ENCODE data around the gene RABEP2. TPM values are rescaled to one million over a fixed set of nuclear protein-coding genes. Genes with fewer than 3 reads are reported as not detected.

The RABEP2 gene
- total RNA-seq, 2 experiments from 2014 or later, result 84.8 to 87.2 TPM

DNA sequence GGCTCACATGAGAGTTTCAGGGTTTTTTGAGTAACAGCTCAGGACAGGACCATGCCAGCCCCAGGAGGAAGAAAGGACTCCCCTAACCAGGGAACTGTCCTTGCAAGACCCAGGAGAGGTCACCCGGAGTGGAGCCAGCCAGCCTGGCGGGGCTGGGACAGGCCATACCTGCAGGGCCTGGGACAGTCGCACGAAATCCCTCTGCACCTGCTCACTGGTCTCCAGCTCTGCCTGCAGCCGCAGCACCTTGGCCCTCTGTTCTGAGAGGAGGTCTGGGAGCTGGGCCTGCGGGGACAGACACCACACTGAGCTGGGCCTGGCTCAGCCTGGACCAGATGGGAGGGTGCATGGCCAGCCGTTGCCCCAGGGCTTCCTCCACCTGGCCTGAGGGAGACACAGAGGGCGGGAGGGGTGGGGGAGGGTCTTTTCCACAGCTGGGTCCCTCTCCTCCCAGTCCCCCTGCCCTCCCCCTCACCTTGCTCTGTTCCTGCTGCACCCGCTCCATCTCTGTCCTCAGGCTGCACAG, 19.7 kb downstream of the RABEP2 start:
- H3K4me3 ChIP-seq (ENCODE audit: low read depth, low read length, poor library complexity, severe bottlenecking), result no peak overlapping the region
- H3K9me3 ChIP-seq (ENCODE audit: low read length), result no peaks in the 10 kb centered on the region
- no peaks in the 10 kb centered on the region for H4K20me1 ChIP-seq (ENCODE audit: insufficient read depth, low read length)
- H2AFZ ChIP-seq (ENCODE audit: low read length), result no peak overlapping the region
- H3K4me2 ChIP-seq (ENCODE audit: low read length), result no peak overlapping the region
- no peak for TF ChIP-seq EZH2phosphoT487 (IDR thresholded peaks at IDR 0.05; ENCODE audit: borderline replicate concordance, low read depth, low read length)
- TF ChIP-seq, protein P1, sequence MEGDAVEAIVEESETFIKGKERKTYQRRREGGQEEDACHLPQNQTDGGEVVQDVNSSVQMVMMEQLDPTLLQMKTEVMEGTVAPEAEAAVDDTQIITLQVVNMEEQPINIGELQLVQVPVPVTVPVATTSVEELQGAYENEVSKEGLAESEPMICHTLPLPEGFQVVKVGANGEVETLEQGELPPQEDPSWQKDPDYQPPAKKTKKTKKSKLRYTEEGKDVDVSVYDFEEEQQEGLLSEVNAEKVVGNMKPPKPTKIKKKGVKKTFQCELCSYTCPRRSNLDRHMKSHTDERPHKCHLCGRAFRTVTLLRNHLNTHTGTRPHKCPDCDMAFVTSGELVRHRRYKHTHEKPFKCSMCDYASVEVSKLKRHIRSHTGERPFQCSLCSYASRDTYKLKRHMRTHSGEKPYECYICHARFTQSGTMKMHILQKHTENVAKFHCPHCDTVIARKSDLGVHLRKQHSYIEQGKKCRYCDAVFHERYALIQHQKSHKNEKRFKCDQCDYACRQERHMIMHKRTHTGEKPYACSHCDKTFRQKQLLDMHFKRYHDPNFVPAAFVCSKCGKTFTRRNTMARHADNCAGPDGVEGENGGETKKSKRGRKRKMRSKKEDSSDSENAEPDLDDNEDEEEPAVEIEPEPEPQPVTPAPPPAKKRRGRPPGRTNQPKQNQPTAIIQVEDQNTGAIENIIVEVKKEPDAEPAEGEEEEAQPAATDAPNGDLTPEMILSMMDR (conservative IDR thresholded peaks at IDR 0.05; ENCODE audit: low read length), result no peak
- H3K27ac ChIP-seq (ENCODE audit: low read depth, low read length, poor library complexity, severe bottlenecking), result no peak overlapping the region
- BruUV-seq (replicated peaks), result no TSS peak
- H3K36me3 ChIP-seq (ENCODE audit: insufficient read depth, low read length), result peaks cover 70% of the 10 kb centered on the region
- no peaks in the 10 kb centered on the region for H3K79me2 ChIP-seq (ENCODE audit: insufficient read depth, low read depth, low read length)
- no peaks in the 10 kb centered on the region for H3K9me2 ChIP-seq (ENCODE audit: insufficient read depth, low read length)
- DNase-seq (ENCODE audit: low spot score), result no peak
- ChIA-PET CTCF (ENCODE audit: unreplicated experiment) (no interaction called here), POLR2A (interaction anchor here (0.6 kb wide), 1 partner anchor 12 kb away, joined by 4 read pairs; no protein-coding TSS in a partner anchor)
- H3K4me1 ChIP-seq (ENCODE audit: insufficient read depth, low read length, poor library complexity, severe bottlenecking), result peaks cover 6% of the 10 kb centered on the region
- intact Hi-C loops (cut with micrococcal nuclease; ENCODE audit: unreplicated experiment), result no loop called here

DNA sequence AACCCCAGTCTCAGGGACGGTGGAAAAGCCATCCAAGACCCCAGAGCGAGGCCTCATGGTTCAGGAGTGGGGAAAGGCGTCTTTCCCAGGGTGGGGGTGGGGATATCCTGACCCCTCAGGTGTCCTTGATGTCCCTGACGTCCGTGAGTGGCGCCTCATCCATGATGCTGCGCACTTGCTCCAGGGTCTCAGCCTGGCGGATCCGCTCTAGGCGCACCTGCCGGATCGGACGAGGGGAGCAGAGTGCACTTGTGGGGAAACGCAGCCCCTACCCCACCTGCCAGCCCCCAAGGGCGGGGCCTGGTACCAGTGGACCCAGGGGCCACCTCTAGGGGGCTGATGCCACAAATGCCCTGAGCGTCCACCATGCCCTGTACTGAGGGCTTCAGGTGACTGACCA, 20.2 kb downstream of the RABEP2 start:
- H3K4me2 ChIP-seq (ENCODE audit: low read length), result no peak overlapping the region

DNA sequence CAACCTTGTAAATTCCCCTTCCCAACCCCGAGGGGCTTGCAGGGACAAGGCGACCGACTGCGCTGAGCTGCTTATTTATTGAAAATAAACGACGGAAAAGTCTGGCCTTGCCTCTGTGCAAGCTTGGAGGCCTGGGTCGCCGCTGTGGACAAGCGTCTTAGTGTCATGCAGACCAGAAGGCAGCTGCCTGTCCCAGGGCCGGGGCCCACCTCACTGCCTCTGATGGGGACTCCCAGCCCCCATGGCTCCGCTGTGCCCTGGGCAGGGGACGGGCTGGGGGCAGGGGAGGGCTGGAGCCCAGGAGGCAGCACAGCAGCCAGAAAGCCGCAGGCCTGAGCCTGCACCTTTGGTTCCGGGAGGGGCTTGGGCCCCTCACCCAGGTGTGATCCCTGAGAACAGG, 20.7 kb downstream of the RABEP2 start:
- H3K4me3 ChIP-seq (ENCODE audit: low read depth, low read length, poor library complexity, severe bottlenecking), result no peak overlapping the region
- H3K4me2 ChIP-seq (ENCODE audit: low read length), result no peak overlapping the region
- H3K9me3 ChIP-seq (ENCODE audit: low read length), result no peaks in the 10 kb centered on the region
- CTCF ChIA-PET (ENCODE audit: unreplicated experiment), result no interaction called here
- no peaks in the 10 kb centered on the region for H3K4me1 ChIP-seq (ENCODE audit: insufficient read depth, low read length, poor library complexity, severe bottlenecking)
- H3K36me3 ChIP-seq (ENCODE audit: insufficient read depth, low read length), result peaks cover 65% of the 10 kb centered on the region
- no peaks in the 10 kb centered on the region for H3K9me2 ChIP-seq (ENCODE audit: insufficient read depth, low read length)
- no TSS peak for BruUV-seq (replicated peaks)
- H2AFZ ChIP-seq (ENCODE audit: low read length), result no peak overlapping the region
- DNase-seq (ENCODE audit: low spot score), result no peak
- H3K27ac ChIP-seq (ENCODE audit: low read depth, low read length, poor library complexity, severe bottlenecking), result no peak overlapping the region
- no peak for TF ChIP-seq EZH2phosphoT487 (IDR thresholded peaks at IDR 0.05; ENCODE audit: borderline replicate concordance, low read depth, low read length)
- no peaks in the 10 kb centered on the region for H3K79me2 ChIP-seq (ENCODE audit: insufficient read depth, low read depth, low read length)
- no peaks in the 10 kb centered on the region for H4K20me1 ChIP-seq (ENCODE audit: insufficient read depth, low read length)
- POLR2A ChIA-PET, result no interaction called here
- intact Hi-C loops (cut with micrococcal nuclease; ENCODE audit: unreplicated experiment), result no loop called here

More for the DNA sequence above, 20.2 kb downstream of the RABEP2 start:
- no peaks in the 10 kb centered on the region for H3K9me3 ChIP-seq (ENCODE audit: low read length)
- no peak overlapping the region for H3K4me3 ChIP-seq (ENCODE audit: low read depth, low read length, poor library complexity, severe bottlenecking)
- ChIA-PET CTCF (ENCODE audit: unreplicated experiment) (no interaction called here), POLR2A (no interaction called here)
- peaks cover 1% of the 10 kb centered on the region for H3K4me1 ChIP-seq (ENCODE audit: insufficient read depth, low read length, poor library complexity, severe bottlenecking)
- H3K27ac ChIP-seq (ENCODE audit: low read depth, low read length, poor library complexity, severe bottlenecking), result no peak overlapping the region
- TF ChIP-seq EZH2phosphoT487 (IDR thresholded peaks at IDR 0.05; ENCODE audit: borderline replicate concordance, low read depth, low read length), result no peak
- TF ChIP-seq, protein P1 (conservative IDR thresholded peaks at IDR 0.05; ENCODE audit: low read length), result no peak
- BruUV-seq (replicated peaks), result no TSS peak
- intact Hi-C loops (cut with micrococcal nuclease; ENCODE audit: unreplicated experiment), result no loop called here
- H2AFZ ChIP-seq (ENCODE audit: low read length), result no peak overlapping the region
- no peak for DNase-seq (ENCODE audit: low spot score)
- H3K36me3 ChIP-seq (ENCODE audit: insufficient read depth, low read length), result peaks cover 68% of the 10 kb centered on the region
- H3K79me2 ChIP-seq (ENCODE audit: insufficient read depth, low read depth, low read length), result no peaks in the 10 kb centered on the region
- H3K9me2 ChIP-seq (ENCODE audit: insufficient read depth, low read length), result no peaks in the 10 kb centered on the region
- no peaks in the 10 kb centered on the region for H4K20me1 ChIP-seq (ENCODE audit: insufficient read depth, low read length)

Measured in OCI-LY7 (cell line).